K562 (cell line): ENCODE data around the gene CALB2. TPM values are rescaled to one million over a fixed set of nuclear protein-coding genes. Genes with fewer than 3 reads are reported as not detected.

Experiments used
- ATAC-seq: fragments of 200-7000 bp; cut with Tn5 transposase; 3 replicates; pipeline ENCODE4 v1.9.1; 2020; ENCODE audit warnings: moderate library complexity
- BruUV-seq: library from RNA; stranded (reverse); fragments of 400-500 nt; replicated peaks from 2 replicates; lab custom pipeline; 2021; lab: Mats Ljungman, UMichigan
- CTCF ChIA-PET: fragments of 300-600 bp; formaldehyde crosslinking; extraction: SDS; loops from one replicate; lab custom pipeline; 2021; ENCODE audit warnings: low intra/inter-chr PET ratio; lab: Yijun Ruan, JAX
- POLR2A ChIA-PET: fragments of 300-600, 350-650 bp; sonication (Branson Sonifier 250); formaldehyde crosslinking; extraction: SDS; loops from one replicate; lab custom pipeline; 2021; ENCODE audit warnings: antibody characterized with exemption, inconsistent platforms; lab: Yijun Ruan, JAX
- DNase-seq, 4 experiments: peaks; one replicate each; pipeline versions ENCODE4 v3.0.0 to v3.0.0-alpha.2; 2011 to 2018; ENCODE audit warnings: low spot score in 3 of 4, mixed read lengths in 3 of 4; ENCODE audit errors: extremely low read depth in 1 of 4
- FAIRE-seq: peaks from 2 replicates; lab custom pipeline; 2011; peaks lifted over from hg19 to GRCh38; lab: Jason Lieb, UNC
- H2AFZ ChIP-seq: 2 replicates; pipeline ENCODE4 v1.6.0; 2011; ENCODE audit warnings: low read depth, low read length, control low read depth, inconsistent platforms
- H3K27ac ChIP-seq: fragments of 200-600 bp; 3 replicates; pipeline ENCODE4 v1.8.0; 2011; ENCODE audit warnings: low read depth, mild to moderate bottlenecking, control low read depth, inconsistent platforms, low read length, moderate library complexity, mixed read lengths; ENCODE audit errors: extremely low read depth
- H3K27me3 ChIP-seq, 2 experiments: fragments of 300-600 bp in 1 of 2; 2 replicates in 1 of 2; 3 replicates in 1 of 2; pipeline versions ENCODE4 v1.6.0 to v1.8.0; 2011; ENCODE audit warnings: inconsistent platforms in 2 of 2, low read length in 2 of 2, mild to moderate bottlenecking in 1 of 2, mixed read lengths in 1 of 2, moderate library complexity in 1 of 2; ENCODE audit not compliant: control insufficient read depth in 2 of 2, insufficient read depth in 2 of 2
- H3K36me3 ChIP-seq: fragments of 300-600 bp; 3 replicates; pipeline ENCODE4 v1.8.0; 2011; ENCODE audit warnings: mild to moderate bottlenecking, low read length, inconsistent platforms; ENCODE audit not compliant: control insufficient read depth, insufficient read depth
- H3K4me1 ChIP-seq, 2 experiments: fragments of 200-600 bp in 1 of 2; replicated peaks in 1 of 2; 2 replicates in 1 of 2; 3 replicates in 1 of 2; pipeline versions ENCODE4 v1.5.1 to v1.8.0; 2011; ENCODE audit warnings: inconsistent platforms in 2 of 2, low read length in 2 of 2, mild to moderate bottlenecking in 1 of 2, mixed read lengths in 1 of 2, moderate library complexity in 1 of 2; ENCODE audit not compliant: control insufficient read depth in 2 of 2, insufficient read depth in 2 of 2
- H3K4me2 ChIP-seq: 2 replicates; pipeline ENCODE4 v1.6.1; 2011; ENCODE audit warnings: low read length, control low read depth, inconsistent platforms, mixed read lengths; ENCODE audit not compliant: insufficient read depth
- H3K4me3 ChIP-seq: fragments of 200-600 bp; sonication (generic), shearing (Covaris generic); 2 replicates; pipeline ENCODE4 v1.5.1; 2016; ENCODE audit warnings: control low read depth, inconsistent platforms
- H3K79me2 ChIP-seq: fragments of 200-600 bp; 3 replicates; pipeline ENCODE4 v1.8.0; 2011; ENCODE audit warnings: low read length, inconsistent platforms; ENCODE audit not compliant: control insufficient read depth, insufficient read depth
- H3K9ac ChIP-seq, 2 experiments: 2 replicates each; pipeline versions ENCODE4 v1.6.0 to v1.6.1; 2011; ENCODE audit warnings: low read depth in 2 of 2, low read length in 2 of 2, control low read depth in 1 of 2, inconsistent platforms in 1 of 2, mild to moderate bottlenecking in 1 of 2, mixed read lengths in 1 of 2; ENCODE audit not compliant: insufficient read depth in 1 of 2
- H3K9me1 ChIP-seq: one replicate; pipeline ENCODE4 v1.6.0; 2011; ENCODE audit warnings: inconsistent platforms, mild to moderate bottlenecking, low read length, moderate library complexity; ENCODE audit not compliant: control insufficient read depth, insufficient read depth
- H3K9me3 ChIP-seq: replicated peaks from 2 replicates; pipeline ENCODE4 v1.5.1; 2011; ENCODE audit warnings: low read depth, low read length, inconsistent platforms; ENCODE audit not compliant: control insufficient read depth, insufficient read depth
- H4K20me1 ChIP-seq: replicated peaks from 2 replicates; pipeline ENCODE4 v1.6.1; 2011; ENCODE audit warnings: low read length, inconsistent platforms, mixed read lengths; ENCODE audit not compliant: control insufficient read depth, insufficient read depth
- FOXJ2 ChIP-seq: fragments of 200-800 bp; sonication (Bioruptor generic); IDR thresholded peaks from 2 replicates; pipeline ENCODE4 v1.6.1; 2016; ENCODE audit warnings: missing genetic modification characterization, missing compliant biosample characterization
- GTF2E2 ChIP-seq: fragments of 200-800 bp; sonication (Bioruptor generic); IDR thresholded peaks from 2 replicates; pipeline ENCODE4 v1.6.1; 2016; ENCODE audit warnings: missing genetic modification characterization, missing compliant biosample characterization
- IRF2 ChIP-seq: sonication (generic); formaldehyde crosslinking; IDR thresholded peaks from 2 replicates; pipeline ENCODE4 v1.8.1; 2022; ENCODE audit warnings: mild to moderate bottlenecking, missing genetic modification reagents
- JUN ChIP-seq, 2 experiments: sonication (generic) in 1 of 2; formaldehyde crosslinking in 1 of 2; IDR thresholded peaks; 2 replicates each; pipeline versions ENCODE4 v1.6.1 to v1.8.0; 2012 to 2022; ENCODE audit warnings: borderline replicate concordance in 2 of 2, mild to moderate bottlenecking in 2 of 2, improper control_type of control experiment in 1 of 2, low read depth in 1 of 2, low read length in 1 of 2, missing genetic modification reagents in 1 of 2
- MAFF ChIP-seq: IDR thresholded peaks from 2 replicates; pipeline ENCODE4 v1.6.1; 2012; ENCODE audit warnings: low read length, improper control_type of control experiment
- POLR3G ChIP-seq: IDR thresholded peaks from 2 replicates; pipeline ENCODE4 v1.6.1; 2011; ENCODE audit not compliant: insufficient read length, insufficient replicate concordance; ENCODE audit errors: extremely low read depth
- RFX5 ChIP-seq: IDR thresholded peaks from 2 replicates; pipeline ENCODE4 v1.6.1; 2011; ENCODE audit warnings: low read depth, mild to moderate bottlenecking, improper control_type of control experiment, low read length
- RNF2 ChIP-seq: sonication (generic); IDR thresholded peaks from 2 replicates; pipeline ENCODE4 v1.6.1; 2016
- TAL1 ChIP-seq: fragments of 450-650 bp; IDR thresholded peaks from 2 replicates; pipeline ENCODE4 v1.6.1; 2016; ENCODE audit warnings: mild to moderate bottlenecking
- TEAD1 ChIP-seq, 2 experiments: fragments of 450-650 bp in 1 of 2; sonication (generic) in 1 of 2; formaldehyde crosslinking; IDR thresholded peaks; 2 replicates each; pipeline versions ENCODE4 v1.4.0 to v1.8.0; 2020 to 2022; ENCODE audit warnings: mild to moderate bottlenecking in 2 of 2, missing genetic modification reagents in 1 of 2
- ZNF134 ChIP-seq: fragments of 250-450 bp; sonication (Bioruptor Pico); conservative IDR thresholded peaks from 2 replicates; pipeline ENCODE4 v1.4.0; 2020
- ZNF316 ChIP-seq: fragments of 450-650 bp; IDR thresholded peaks from 2 replicates; pipeline ENCODE4 v1.6.1; 2016
- ZNF436 ChIP-seq: fragments of 250-450, 450-650 bp; sonication (Bioruptor Pico); formaldehyde crosslinking; IDR thresholded peaks from 2 replicates; pipeline ENCODE4 v1.7.0; 2020; ENCODE audit warnings: mild to moderate bottlenecking
- WGBS: fragments of 100-300 bp; shearing (Covaris generic); methylation state at CpG from one replicate; pipeline ENCODE4 v1.1.6; 2016; ENCODE audit warnings: low coverage, mixed read lengths; ENCODE audit not compliant: insufficient coverage; ENCODE audit errors: missing lambda C conversion rate; 5-methylcytosine and 5-hydroxymethylcytosine counted together
- in situ Hi-C: fragments of 300-500 bp; cut with MboI; formaldehyde crosslinking; loops from 4 replicates; pipeline ENCODE4 v1.15.0; 2018; ENCODE audit warnings: inconsistent platforms, mixed read lengths
- intact Hi-C: fragments of 100-400 bp; cut with micrococcal nuclease; formaldehyde crosslinking; loops from 2 replicates; pipeline ENCODE4 v1.14.2; 2022
- polyA plus RNA-seq, 8 experiments: library from polyadenylated mRNA; depleted of rRNA in 4 of 8; stranded (reverse) in 5 of 8; unstranded in 3 of 8; fragments of >200 nt; fragmentation: Nextera tagmentation in 2 of 8; fragmentation: Illumina TruSeq in 1 of 8; extraction: Ambion mirVana in 2 of 8; extraction: Trizol in 1 of 8; gene quantifications; 2 replicates each; pipeline versions ENCODE4 v1.2.1 to v1.2.3, GENCODE V29; 2011 to 2014; ENCODE audit warnings: inconsistent platforms in 1 of 8, missing spikeins in 1 of 8
- total RNA-seq, 7 experiments: library from RNA; depleted of rRNA in 6 of 7; stranded (reverse); fragments of >200 nt in 6 of 7; fragmentation: Illumina TruSeq in 2 of 7; extraction: Trizol in 2 of 7; gene quantifications; 2 replicates each; pipeline versions ENCODE4 v1.2.1 to v1.2.3, GENCODE V29; 2011 to 2021; ENCODE audit warnings: low replicate concordance in 1 of 7
- TF ChIP-seq, protein P1 (sequence below): fragments of 450-650 bp; formaldehyde crosslinking; conservative IDR thresholded peaks from 2 replicates; pipeline ENCODE4 v1.4.0; 2022; ENCODE audit warnings: mild to moderate bottlenecking, missing genetic modification characterization

Gene CALB2
- total and polyA plus RNA-seq, 9 of the 15 experiments (the other 6 are each of a cell fraction or from before 2014, with no cell fraction given): not detected

- TF ChIP-seq IRF2 (CRISPR knock-in tag): no peak
- TF ChIP-seq RNF2: no peak
- TF ChIP-seq RFX5: no peak
- TF ChIP-seq FOXJ2 (tag): no peak
- TF ChIP-seq ZNF436 (CRISPR knock-in tag): no peak
- peak; percentile 43; the same call in 1 of the 2 replicates for TF ChIP-seq MAFF
- peak; percentile 83 for TF ChIP-seq ZNF316
Measured at GRCh38 chr16:71360378-71360777, 1.9 kb downstream of the CALB2 start (continued).

DNA sequence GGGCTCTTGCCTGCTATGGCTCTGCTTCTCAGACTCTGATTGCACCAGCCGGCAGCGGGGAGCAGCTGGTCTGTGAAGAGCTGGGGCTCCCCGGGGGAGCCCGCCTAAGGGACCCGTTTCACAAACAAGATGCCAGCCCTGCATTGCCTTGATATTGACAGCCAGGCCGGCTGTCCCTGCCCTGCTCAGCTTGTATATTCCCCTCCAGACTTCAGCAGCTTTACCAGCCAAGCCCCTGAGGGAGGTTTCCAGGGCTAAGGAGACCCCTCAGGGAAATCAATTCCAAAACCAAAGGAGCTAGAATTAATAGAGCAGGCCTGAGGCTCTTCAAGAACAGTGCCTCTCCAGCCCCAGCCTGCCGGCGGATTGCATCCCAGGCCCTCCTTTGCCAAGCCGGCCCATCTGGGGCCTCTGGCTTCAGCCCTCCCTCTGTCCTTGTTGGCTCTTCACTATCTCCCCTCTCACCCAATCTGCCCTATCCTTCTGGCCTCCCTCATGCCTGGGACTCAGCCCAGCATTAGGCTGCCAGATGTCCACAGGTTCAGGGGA lies 5.7 kb downstream of the CALB2 start:
- no peak for ATAC-seq
- Histone ChIP-seq H3K9me1 (no peaks in the 10 kb centered on the region), H3K4me2 (no peak overlapping the region), H3K9me3 (no peaks in the 10 kb centered on the region), H3K4me1 (peaks cover 0 to 6% of the 10 kb centered on the region in 2 experiments; a peak in 2 of 5 replicates), H3K79me2 (no peaks in the 10 kb centered on the region), H4K20me1 (0 out of 2 replicates have a peak, but pooled peaks cover 4% of the 10 kb centered on the region), H3K27ac (no peak overlapping the region), H3K36me3 (no peaks in the 10 kb centered on the region), H2AFZ (no peak overlapping the region), H3K9ac (no peak overlapping the region), H3K27me3 (peaks cover 7 to 32% of the 10 kb centered on the region in 2 experiments; a peak in 4 of 5 replicates), H3K4me3 (no peak overlapping the region)
- no TSS peak for BruUV-seq
- ChIA-PET POLR2A (interaction anchor here (0.6 to 1.3 kb wide), 2 partner anchors 58 to 121 kb away, joined by 4 read pairs; no protein-coding TSS in a partner anchor), CTCF (no interaction called here)
- in situ Hi-C loops (no loop called here), intact Hi-C loops (no loop called here)
- no peak for DNase-seq
- no peak for FAIRE-seq
- no peak for TF ChIP-seq POLR3G
- TF ChIP-seq ZNF134 (CRISPR knock-in tag): no peak
- no peak for TF ChIP-seq GTF2E2 (tag)
- TF ChIP-seq JUN (IDR thresholded peaks at IDR 0.05; ENCODE audit: borderline replicate concordance, low read depth, low read length): no peak
- no peak for TF ChIP-seq JUN (CRISPR knock-in tag; IDR thresholded peaks at IDR 0.05; ENCODE audit: borderline replicate concordance)
- TF ChIP-seq, protein P1, sequence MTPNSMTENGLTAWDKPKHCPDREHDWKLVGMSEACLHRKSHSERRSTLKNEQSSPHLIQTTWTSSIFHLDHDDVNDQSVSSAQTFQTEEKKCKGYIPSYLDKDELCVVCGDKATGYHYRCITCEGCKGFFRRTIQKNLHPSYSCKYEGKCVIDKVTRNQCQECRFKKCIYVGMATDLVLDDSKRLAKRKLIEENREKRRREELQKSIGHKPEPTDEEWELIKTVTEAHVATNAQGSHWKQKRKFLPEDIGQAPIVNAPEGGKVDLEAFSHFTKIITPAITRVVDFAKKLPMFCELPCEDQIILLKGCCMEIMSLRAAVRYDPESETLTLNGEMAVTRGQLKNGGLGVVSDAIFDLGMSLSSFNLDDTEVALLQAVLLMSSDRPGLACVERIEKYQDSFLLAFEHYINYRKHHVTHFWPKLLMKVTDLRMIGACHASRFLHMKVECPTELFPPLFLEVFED (CRISPR knock-in tag): no peak
- no peak for TF ChIP-seq TEAD1 (CRISPR knock-in tag; IDR thresholded peaks at IDR 0.05)
- TF ChIP-seq TAL1: no peak
- TF ChIP-seq IRF2 (CRISPR knock-in tag): no peak
- WGBS: 1% methylated on average over 9 of the region's 9 CpGs
